Breast epithelium (tissue), 4 donors: ENCODE data around the gene HAGHL. TPM values are rescaled to one million over a fixed set of nuclear protein-coding genes. Genes with fewer than 3 reads are reported as not detected.

ENCODE experiments used
- DNase-seq, 2 donors: peaks; one replicate each; pipeline ENCODE4 v3.0.0-alpha.2; 2019; ENCODE audit warnings: low spot score in 2 of 2
- H3K27ac ChIP-seq, 2 donors: fragments of 200-600 bp; sonication (generic) in 1 of 2; one replicate each; pipeline ENCODE4 v1.5.1; 2016 to 2019; ENCODE audit warnings: mild to moderate bottlenecking in 1 of 2
- H3K27me3 ChIP-seq, 2 donors: fragments of 200-600 bp; sonication (generic) in 1 of 2; one replicate each; pipeline versions ENCODE4 v1.5.1 to v1.6.0; 2017 to 2019; ENCODE audit warnings: control low read depth in 1 of 2, mild to moderate bottlenecking in 1 of 2
- H3K36me3 ChIP-seq: fragments of 200-600 bp; one replicate; pipeline ENCODE4 v1.5.1; 2019
- H3K4me1 ChIP-seq, 2 donors: fragments of 200-600 bp; sonication (generic); one replicate each; pipeline ENCODE4 v1.5.1; 2016 to 2019; ENCODE audit warnings: control low read depth in 1 of 2
- H3K4me3 ChIP-seq, 3 donors: fragments of 200-600 bp; sonication (generic); 1 replicate in 2 of 3; 2 replicates in 1 of 3; pipeline ENCODE4 v1.5.1; 2016 to 2019; ENCODE audit warnings: mild to moderate bottlenecking in 3 of 3, moderate library complexity in 2 of 3
- H3K9me3 ChIP-seq, 2 donors: fragments of 200-600 bp; sonication (generic) in 1 of 2; one replicate each; pipeline ENCODE4 v1.5.1; 2016 to 2019; ENCODE audit warnings: control low read depth in 1 of 2
- CTCF ChIP-seq, 3 donors: fragments of 450-650 bp; IDR thresholded peaks; one replicate each; pipeline ENCODE4 v1.5.1; 2016 to 2017; ENCODE audit warnings: antibody characterized with exemption in 3 of 3, mild to moderate bottlenecking in 3 of 3, moderate library complexity in 3 of 3
- POLR2A ChIP-seq: fragments of 450-650 bp; IDR thresholded peaks from one replicate; pipeline ENCODE4 v1.6.1; 2016; ENCODE audit warnings: antibody characterized with exemption, mild to moderate bottlenecking, moderate library complexity
- POLR2AphosphoS5 ChIP-seq, 3 donors: sonication (generic); formaldehyde crosslinking; IDR thresholded peaks; one replicate each; pipeline ENCODE4 v1.6.1; 2017; ENCODE audit warnings: antibody characterized with exemption in 3 of 3
- intact Hi-C: fragments of 100-400 bp; cut with DNase I; formaldehyde crosslinking; loops from one replicate; pipeline ENCODE4 v1.15.1; 2023; ENCODE audit warnings: low total_unique reads
- total RNA-seq, 3 donors: library from RNA; depleted of rRNA; stranded (reverse); fragments of >200 nt; gene quantifications; one replicate each; pipeline ENCODE4 v1.1.0, GENCODE V29; 2016

The HAGHL gene
- total RNA-seq, 3 donors from 2014 or later: 4.3 to 7.5 (median 5.1) TPM

- H3K27me3 ChIP-seq: peaks cover 24 to 86% of the 10 kb centered on the region in 2 donors
- peaks cover 0 to 6% of the 10 kb centered on the region in 2 donors for H3K4me1 ChIP-seq
- DNase-seq: no peak
- H3K9me3 ChIP-seq: no peaks in the 10 kb centered on the region
- no peak overlapping the region for H3K4me3 ChIP-seq
- H3K36me3 ChIP-seq: no peaks in the 10 kb centered on the region
- TF ChIP-seq POLR2A (no peak), CTCF (IDR thresholded peaks at IDR 0.05) (no peak), POLR2AphosphoS5 (IDR thresholded peaks at IDR 0.05) (no peak)
- intact Hi-C loops: no loop called here
- no peak overlapping the region for H3K27ac ChIP-seq
Observed at GRCh38 chr16:708019-708418, 18.9 kb upstream of the HAGHL start.

GRCh38 chr16:708959-709358 is 17.9 kb upstream of the HAGHL start:
- H3K9me3 ChIP-seq: no peaks in the 10 kb centered on the region
- peaks cover 24 to 76% of the 10 kb centered on the region in 2 donors for H3K27me3 ChIP-seq
- no peaks in the 10 kb centered on the region for H3K36me3 ChIP-seq
- DNase-seq: no peak
- H3K4me1 ChIP-seq: peaks cover 0 to 6% of the 10 kb centered on the region in 2 donors
- intact Hi-C loops: no loop called here
- TF ChIP-seq POLR2AphosphoS5 (IDR thresholded peaks at IDR 0.05): no peak
- no peak for TF ChIP-seq CTCF (IDR thresholded peaks at IDR 0.05)
- TF ChIP-seq POLR2A: no peak
- no peak overlapping the region for H3K27ac ChIP-seq
- H3K4me3 ChIP-seq: no peak overlapping the region

GRCh38 chr16:709566-710499 is 17.1 kb upstream of the HAGHL start:
- H3K27me3 ChIP-seq: peaks cover 18 to 67% of the 10 kb centered on the region in 2 donors
- no peak overlapping the region for H3K27ac ChIP-seq
- intact Hi-C loops: no loop called here
- no peak overlapping the region for H3K4me3 ChIP-seq
- TF ChIP-seq POLR2A (no peak), POLR2AphosphoS5 (IDR thresholded peaks at IDR 0.05) (no peak), CTCF (IDR thresholded peaks at IDR 0.05) (no peak)
- no peak for DNase-seq
- H3K9me3 ChIP-seq: no peaks in the 10 kb centered on the region
- H3K4me1 ChIP-seq: peaks cover 0 to 6% of the 10 kb centered on the region in 2 donors
- H3K36me3 ChIP-seq: no peaks in the 10 kb centered on the region

- TF ChIP-seq POLR2A (no peak), POLR2AphosphoS5 (IDR thresholded peaks at IDR 0.05) (no peak), CTCF (IDR thresholded peaks at IDR 0.05) (no peak)
- intact Hi-C loops: no loop called here
- H3K27ac ChIP-seq: no peak overlapping the region
- H3K4me1 ChIP-seq: peaks cover 0 to 6% of the 10 kb centered on the region in 2 donors
- H3K4me3 ChIP-seq: no peak overlapping the region
- no peaks in the 10 kb centered on the region for H3K36me3 ChIP-seq
- H3K27me3 ChIP-seq: peaks cover 13 to 62% of the 10 kb centered on the region in 2 donors
- H3K9me3 ChIP-seq: no peaks in the 10 kb centered on the region
- DNase-seq: no peak
Observed at GRCh38 chr16:710500-711075, 16.3 kb upstream of the HAGHL start.

GRCh38 chr16:711084-711483 is 15.8 kb upstream of the HAGHL start:
- Histone ChIP-seq H3K27me3 (peaks cover 13 to 60% of the 10 kb centered on the region in 2 donors), H3K36me3 (no peaks in the 10 kb centered on the region), H3K27ac (no peak overlapping the region), H3K9me3 (no peaks in the 10 kb centered on the region), H3K4me1 (peaks cover 0 to 9% of the 10 kb centered on the region in 2 donors), H3K4me3 (no peak overlapping the region)
- intact Hi-C loops: no loop called here
- TF ChIP-seq CTCF (IDR thresholded peaks at IDR 0.05) (no peak), POLR2A (no peak), POLR2AphosphoS5 (IDR thresholded peaks at IDR 0.05) (no peak)
- no peak for DNase-seq
